ENCODE results near the gene FARP2. TPM values are rescaled to one million over a fixed set of nuclear protein-coding genes. Genes with fewer than 3 reads are reported as not detected.
A peak's percentile ranks its signal among the peaks of the same experiment; 100 is the strongest.

Gene FARP2, protein sequence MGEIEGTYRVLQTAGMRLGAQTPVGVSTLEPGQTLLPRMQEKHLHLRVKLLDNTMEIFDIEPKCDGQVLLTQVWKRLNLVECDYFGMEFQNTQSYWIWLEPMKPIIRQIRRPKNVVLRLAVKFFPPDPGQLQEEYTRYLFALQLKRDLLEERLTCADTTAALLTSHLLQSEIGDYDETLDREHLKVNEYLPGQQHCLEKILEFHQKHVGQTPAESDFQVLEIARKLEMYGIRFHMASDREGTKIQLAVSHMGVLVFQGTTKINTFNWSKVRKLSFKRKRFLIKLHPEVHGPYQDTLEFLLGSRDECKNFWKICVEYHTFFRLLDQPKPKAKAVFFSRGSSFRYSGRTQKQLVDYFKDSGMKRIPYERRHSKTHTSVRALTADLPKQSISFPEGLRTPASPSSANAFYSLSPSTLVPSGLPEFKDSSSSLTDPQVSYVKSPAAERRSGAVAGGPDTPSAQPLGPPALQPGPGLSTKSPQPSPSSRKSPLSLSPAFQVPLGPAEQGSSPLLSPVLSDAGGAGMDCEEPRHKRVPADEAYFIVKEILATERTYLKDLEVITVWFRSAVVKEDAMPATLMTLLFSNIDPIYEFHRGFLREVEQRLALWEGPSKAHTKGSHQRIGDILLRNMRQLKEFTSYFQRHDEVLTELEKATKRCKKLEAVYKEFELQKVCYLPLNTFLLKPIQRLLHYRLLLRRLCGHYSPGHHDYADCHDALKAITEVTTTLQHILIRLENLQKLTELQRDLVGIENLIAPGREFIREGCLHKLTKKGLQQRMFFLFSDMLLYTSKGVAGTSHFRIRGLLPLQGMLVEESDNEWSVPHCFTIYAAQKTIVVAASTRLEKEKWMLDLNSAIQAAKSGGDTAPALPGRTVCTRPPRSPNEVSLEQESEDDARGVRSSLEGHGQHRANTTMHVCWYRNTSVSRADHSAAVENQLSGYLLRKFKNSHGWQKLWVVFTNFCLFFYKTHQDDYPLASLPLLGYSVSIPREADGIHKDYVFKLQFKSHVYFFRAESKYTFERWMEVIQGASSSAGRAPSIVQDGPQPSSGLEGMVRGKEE
- 11.1 TPM for polyA plus RNA-seq (2013)

DNA sequence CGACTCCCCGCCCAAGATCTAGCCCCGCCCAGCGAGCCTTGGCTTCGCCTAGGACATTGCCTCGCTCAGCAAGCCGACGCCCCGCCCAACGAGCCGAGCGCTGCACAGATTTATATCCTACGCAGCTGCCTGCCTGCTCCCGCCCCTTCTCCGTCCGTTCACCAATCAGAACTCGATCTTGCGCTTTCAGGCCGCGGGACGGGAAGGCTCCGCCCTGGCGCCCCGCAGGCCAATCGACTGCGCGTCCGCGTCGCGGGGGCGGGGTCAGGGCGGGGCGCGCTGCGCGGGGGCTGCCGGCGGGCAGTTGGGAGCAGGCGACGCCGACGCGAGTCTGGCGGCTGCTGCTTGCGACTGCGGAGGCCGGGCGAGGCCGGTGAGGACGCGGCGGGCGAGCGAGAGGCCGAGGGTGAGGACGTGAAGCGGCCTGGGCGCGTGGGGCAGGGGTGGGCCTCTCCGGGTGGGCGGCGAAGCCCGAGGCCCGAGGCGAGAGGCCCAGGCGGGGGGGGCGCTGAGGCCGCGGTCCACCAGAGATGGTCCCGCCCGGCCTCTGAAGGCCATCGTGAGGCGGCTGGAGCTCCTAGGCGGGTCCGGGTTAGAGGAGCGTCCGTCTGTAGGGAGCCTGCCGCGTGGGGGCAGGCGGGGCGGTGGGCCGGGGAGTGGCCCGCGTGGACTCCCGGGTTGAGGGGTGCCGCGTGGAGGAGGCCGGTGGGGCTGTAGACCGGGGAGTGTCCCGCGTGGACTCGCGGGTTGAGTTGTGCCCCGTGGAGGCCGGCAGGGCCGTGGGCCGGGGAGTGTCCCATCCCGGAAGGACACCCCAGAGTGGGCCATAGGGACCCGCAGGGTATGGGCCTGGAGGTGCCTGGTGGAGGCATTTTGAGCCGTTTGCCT, at the start of gene FARP2:
FARP2 (plus strand) TSS at position 303 of the 888 bp plus-strand sequence. CDS start 16,823 bp downstream, outside the sequence.
- Histone ChIP-seq H3K4me1 (ENCODE audit: control extremely low read depth in 1 of 4, control insufficient read depth in 4 of 4, insufficient read depth in 4 of 4, low read length in 3 of 4) (peaks cover 5 to 22% (median 11%) of the 10 kb centered on the region in 4 experiments), H3K4me3 (ENCODE audit: control insufficient read depth in 1 of 7, extremely low read depth in 1 of 7, insufficient read depth in 4 of 7, low read depth in 2 of 7, low read length in 6 of 7) (peak within 1 kb of the TSS; percentile 56 to 83 (median 74)), H3K36me3 (ENCODE audit: control insufficient read depth in 4 of 4, insufficient read depth in 4 of 4, low read length in 3 of 4) (peaks cover 7 to 31% (median 23%) of the 10 kb centered on the region in 4 experiments), H3K9me3 (ENCODE audit: control extremely low read depth in 1 of 5, control insufficient read depth in 4 of 5, insufficient read depth in 2 of 5, low read depth in 1 of 5, low read length in 4 of 5) (no peaks in the 10 kb centered on the region), H3K27ac (ENCODE audit: insufficient read depth in 1 of 2, low read depth in 1 of 2, low read length in 2 of 2, poor library complexity in 1 of 2, severe bottlenecking in 2 of 2) (peak within 1 kb of the TSS in 1 of 2 experiments; percentile 52), H3K27me3 (replicated peaks in 2 of 5; ENCODE audit: control insufficient read depth in 4 of 5, insufficient read depth in 5 of 5, low read length in 4 of 5) (no peaks in the 10 kb centered on the region)
- ChIA-PET CTCF (no interaction called here), POLR2A (no interaction called here)
- peak; percentile 98 to 99 (median 99) for DNase-seq
- WGBS (ENCODE audit: insufficient coverage) = under 1% methylated on average over 73 of the region's 101 CpGs

DNA sequence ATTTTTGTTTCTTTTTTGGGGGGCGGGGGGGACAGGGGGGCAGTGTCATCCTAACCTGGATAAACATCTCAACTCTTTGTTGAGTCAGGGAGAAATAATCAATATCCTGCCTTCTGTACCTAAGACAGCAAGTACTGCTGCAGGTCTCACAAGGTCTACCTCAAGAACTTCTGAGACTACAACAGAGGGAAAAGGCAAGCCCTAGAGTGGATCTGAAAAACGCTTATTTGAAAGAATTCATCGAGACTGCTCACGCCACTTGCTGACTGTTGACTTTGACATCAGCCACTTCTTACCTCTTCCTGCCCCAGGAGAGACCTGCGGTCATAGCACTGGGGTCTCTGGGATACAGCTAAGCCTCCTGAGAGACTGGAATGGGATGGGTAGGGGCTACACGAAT, 49.0 kb upstream of the FARP2 start:
- DNase-seq = no peak
- H3K27me3 ChIP-seq (replicated peaks in 2 of 5; ENCODE audit: control insufficient read depth in 4 of 5, insufficient read depth in 5 of 5, low read length in 4 of 5) = no peaks in the 10 kb centered on the region
- no peak overlapping the region for H3K27ac ChIP-seq (ENCODE audit: insufficient read depth in 1 of 2, low read depth in 1 of 2, low read length in 2 of 2, poor library complexity in 1 of 2, severe bottlenecking in 2 of 2)
- no peak overlapping the region for H3K4me3 ChIP-seq (ENCODE audit: control insufficient read depth in 1 of 7, extremely low read depth in 1 of 7, insufficient read depth in 4 of 7, low read depth in 2 of 7, low read length in 6 of 7)
- CTCF ChIA-PET = no interaction called here
- H3K4me1 ChIP-seq (ENCODE audit: control extremely low read depth in 1 of 4, control insufficient read depth in 4 of 4, insufficient read depth in 4 of 4, low read length in 3 of 4) = peaks cover 7 to 34% (median 17%) of the 10 kb centered on the region in 4 experiments
- whole genome bisulfite sequencing (ENCODE audit: insufficient coverage) = 100% methylated on average over 3 of the region's 6 CpGs
- POLR2A ChIA-PET = no interaction called here
- H3K36me3 ChIP-seq (ENCODE audit: control insufficient read depth in 4 of 4, insufficient read depth in 4 of 4, low read length in 3 of 4) = peaks cover 0 to 7% (median 0%) of the 10 kb centered on the region in 4 experiments
- H3K9me3 ChIP-seq (ENCODE audit: control extremely low read depth in 1 of 5, control insufficient read depth in 4 of 5, insufficient read depth in 2 of 5, low read depth in 1 of 5, low read length in 4 of 5) = no peaks in the 10 kb centered on the region

DNA sequence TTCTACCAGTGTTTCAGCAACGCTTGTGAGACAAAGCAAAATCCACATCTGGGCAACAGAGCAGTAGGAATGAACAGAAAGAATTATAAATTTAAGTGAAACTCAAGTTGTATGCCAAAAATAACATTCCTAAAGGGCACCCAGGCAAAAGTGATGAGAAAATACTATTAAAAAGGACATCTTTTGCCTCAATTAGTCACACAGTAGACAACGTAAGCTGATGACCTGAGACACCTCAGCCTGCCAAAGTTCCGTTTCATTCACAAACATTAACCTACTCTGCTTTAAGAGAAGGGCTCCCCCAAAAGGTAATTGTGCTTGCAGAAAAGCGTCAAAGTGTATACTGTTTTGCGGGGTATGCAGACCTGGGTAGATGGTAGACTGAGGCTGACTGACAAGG, 47.8 kb upstream of the FARP2 start:
- Histone ChIP-seq H3K27me3 (replicated peaks in 2 of 5; ENCODE audit: control insufficient read depth in 4 of 5, insufficient read depth in 5 of 5, low read length in 4 of 5) (no peaks in the 10 kb centered on the region), H3K36me3 (ENCODE audit: control insufficient read depth in 4 of 4, insufficient read depth in 4 of 4, low read length in 3 of 4) (peaks cover 0 to 12% (median 0%) of the 10 kb centered on the region in 4 experiments), H3K4me3 (ENCODE audit: control insufficient read depth in 1 of 7, extremely low read depth in 1 of 7, insufficient read depth in 4 of 7, low read depth in 2 of 7, low read length in 6 of 7) (no peak overlapping the region), H3K9me3 (ENCODE audit: control extremely low read depth in 1 of 5, control insufficient read depth in 4 of 5, insufficient read depth in 2 of 5, low read depth in 1 of 5, low read length in 4 of 5) (no peaks in the 10 kb centered on the region), H3K4me1 (ENCODE audit: control extremely low read depth in 1 of 4, control insufficient read depth in 4 of 4, insufficient read depth in 4 of 4, low read length in 3 of 4) (peaks cover 7 to 40% (median 17%) of the 10 kb centered on the region in 4 experiments), H3K27ac (ENCODE audit: insufficient read depth in 1 of 2, low read depth in 1 of 2, low read length in 2 of 2, poor library complexity in 1 of 2, severe bottlenecking in 2 of 2) (no peak overlapping the region)
- 97% methylated on average over 3 of the region's 5 CpGs for WGBS (ENCODE audit: insufficient coverage)
- DNase-seq = no peak
- ChIA-PET POLR2A (no interaction called here), CTCF (interaction anchor here (1.2 kb wide), 1 partner anchor 19 kb away, joined by 3 read pairs; no protein-coding TSS in a partner anchor)

DNA sequence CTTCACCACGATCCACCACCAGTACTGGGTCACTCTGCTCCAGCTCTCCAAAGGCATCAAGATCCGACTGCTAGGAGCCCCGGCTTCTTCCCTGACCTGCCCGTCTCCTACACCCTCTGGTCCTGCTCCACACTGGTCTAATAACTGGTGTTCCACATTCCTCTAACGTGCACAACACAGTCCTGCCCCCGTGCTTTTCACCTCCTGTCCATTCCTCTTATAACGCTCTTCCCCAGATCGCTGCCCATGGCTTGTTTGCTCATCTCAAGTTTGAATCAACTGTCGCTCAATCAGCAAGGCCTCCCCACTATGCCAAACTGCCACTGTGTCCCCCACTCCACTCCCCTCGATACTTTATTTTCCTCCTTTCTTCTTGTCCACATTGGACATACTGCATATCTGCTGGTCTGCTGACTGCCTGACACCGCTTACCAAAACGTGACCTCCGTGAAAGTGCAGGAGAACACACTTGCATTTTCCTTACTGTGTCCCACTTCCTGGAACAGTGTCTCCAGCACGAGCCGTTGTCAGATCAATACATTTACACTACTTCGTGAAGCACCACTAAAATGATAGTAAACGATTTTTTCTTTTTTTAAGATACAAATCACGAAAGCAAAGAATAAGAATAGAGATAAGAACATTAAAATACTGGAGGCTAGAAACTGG, 47.1 kb upstream of the FARP2 start:
- Histone ChIP-seq H3K4me1 (ENCODE audit: control extremely low read depth in 1 of 4, control insufficient read depth in 4 of 4, insufficient read depth in 4 of 4, low read length in 3 of 4) (peaks cover 11 to 47% (median 20%) of the 10 kb centered on the region in 4 experiments), H3K27ac (ENCODE audit: insufficient read depth in 1 of 2, low read depth in 1 of 2, low read length in 2 of 2, poor library complexity in 1 of 2, severe bottlenecking in 2 of 2) (no peak overlapping the region), H3K9me3 (ENCODE audit: control extremely low read depth in 1 of 5, control insufficient read depth in 4 of 5, insufficient read depth in 2 of 5, low read depth in 1 of 5, low read length in 4 of 5) (no peaks in the 10 kb centered on the region), H3K4me3 (ENCODE audit: control insufficient read depth in 1 of 7, extremely low read depth in 1 of 7, insufficient read depth in 4 of 7, low read depth in 2 of 7, low read length in 6 of 7) (no peak overlapping the region), H3K36me3 (ENCODE audit: control insufficient read depth in 4 of 4, insufficient read depth in 4 of 4, low read length in 3 of 4) (peaks cover 0 to 12% (median 0%) of the 10 kb centered on the region in 4 experiments), H3K27me3 (replicated peaks in 2 of 5; ENCODE audit: control insufficient read depth in 4 of 5, insufficient read depth in 5 of 5, low read length in 4 of 5) (no peaks in the 10 kb centered on the region)
- POLR2A ChIA-PET = interaction anchor here (1.4 kb wide), 1 partner anchor 19 kb away, joined by 3 read pairs; no protein-coding TSS in a partner anchor
- DNase-seq = no peak
- CTCF ChIA-PET = interaction anchor here (2.0 to 2.1 kb wide), 2 partner anchors 10 to 19 kb away, joined by 4 to 8 read pairs; no protein-coding TSS in a partner anchor
- 96% methylated on average over 13 of the region's 18 CpGs for WGBS (ENCODE audit: insufficient coverage)

DNA sequence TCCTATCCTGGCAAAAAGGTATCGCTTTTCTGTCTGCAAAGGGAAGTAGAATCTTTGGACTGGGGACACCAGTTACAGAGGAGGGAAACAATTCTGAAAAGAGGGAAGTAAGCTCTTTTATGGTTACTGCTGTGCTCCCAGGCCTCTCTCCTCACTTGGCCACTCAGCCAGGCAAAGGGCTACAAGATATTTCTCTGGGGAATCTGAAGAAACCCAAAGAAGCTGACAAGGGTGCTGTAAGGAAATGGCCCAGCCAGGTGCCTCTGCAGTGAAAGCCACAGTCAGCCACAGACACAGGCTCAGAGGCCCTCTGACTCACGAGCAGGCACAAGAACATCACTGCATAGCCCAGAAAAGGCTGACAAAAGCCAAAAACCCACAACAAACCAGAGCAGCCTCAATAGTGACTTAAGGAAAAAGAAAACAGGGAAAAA, 46.4 kb upstream of the FARP2 start:
- Histone ChIP-seq H3K27ac (ENCODE audit: insufficient read depth in 1 of 2, low read depth in 1 of 2, low read length in 2 of 2, poor library complexity in 1 of 2, severe bottlenecking in 2 of 2) (peak overlapping the region; percentile 39 to 52), H3K9me3 (ENCODE audit: control extremely low read depth in 1 of 5, control insufficient read depth in 4 of 5, insufficient read depth in 2 of 5, low read depth in 1 of 5, low read length in 4 of 5) (no peaks in the 10 kb centered on the region), H3K27me3 (replicated peaks in 2 of 5; ENCODE audit: control insufficient read depth in 4 of 5, insufficient read depth in 5 of 5, low read length in 4 of 5) (no peaks in the 10 kb centered on the region), H3K4me3 (ENCODE audit: control insufficient read depth in 1 of 7, extremely low read depth in 1 of 7, insufficient read depth in 4 of 7, low read depth in 2 of 7, low read length in 6 of 7) (peak overlapping the region in 2 of 7 experiments; percentile 3 to 24), H3K4me1 (ENCODE audit: control extremely low read depth in 1 of 4, control insufficient read depth in 4 of 4, insufficient read depth in 4 of 4, low read length in 3 of 4) (peaks cover 16 to 53% (median 27%) of the 10 kb centered on the region in 4 experiments), H3K36me3 (ENCODE audit: control insufficient read depth in 4 of 4, insufficient read depth in 4 of 4, low read length in 3 of 4) (peaks cover 0 to 12% (median 0%) of the 10 kb centered on the region in 4 experiments)
- WGBS (ENCODE audit: insufficient coverage) = no CpG with 5 or more reads among the region's 2 CpGs
- CTCF ChIA-PET = interaction anchor here (2.0 to 2.1 kb wide), 2 partner anchors 11 to 20 kb away, joined by 4 to 8 read pairs; no protein-coding TSS in a partner anchor
- POLR2A ChIA-PET = interaction anchor here (0.6 to 1.4 kb wide), 2 partner anchors 20 to 441 kb away, joined by 3 read pairs; no protein-coding TSS in a partner anchor
- peak; percentile 29 to 84 (median 74) for DNase-seq

All from common myeloid progenitor, CD34-positive (primary cell).